COLO668 (cell line): Measurements from ENCODE around the gene SLC30A9.

ENCODE experiments used
- DNase-seq: peaks from one replicate; lab custom pipeline; 2025; ENCODE audit not compliant: unreplicated experiment; lab: John Stamatoyannopoulos, UW

Gene SLC30A9

GRCh38 chr4:41990365-41991111 is at the start of gene SLC30A9:
Gene SLC30A9, plus strand, starts transcription at chr4:41990530. Its CDS starts 122 bp downstream, at chr4:41990652.
- peak; percentile 92 for DNase-seq

DNA sequence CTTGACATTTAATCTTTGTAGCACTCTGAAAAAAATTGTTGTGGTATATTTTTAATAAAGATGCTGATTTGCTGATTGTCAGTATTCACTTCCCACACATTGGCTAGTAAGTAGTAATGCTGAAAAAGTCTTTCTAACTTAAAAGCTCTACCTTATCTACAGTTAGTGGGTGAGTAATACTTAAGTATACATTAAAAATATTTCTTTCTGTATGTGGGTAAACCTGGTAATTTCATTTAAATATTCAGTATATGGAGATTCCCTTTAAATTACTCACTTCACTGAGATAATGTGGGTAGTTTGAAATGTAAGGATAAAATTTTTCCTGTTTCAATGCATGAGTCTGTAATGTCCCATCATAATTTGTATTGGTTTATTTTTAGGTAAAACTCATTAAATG is 49.5 kb upstream of the SLC30A9 start:
- no peak for DNase-seq

DNA sequence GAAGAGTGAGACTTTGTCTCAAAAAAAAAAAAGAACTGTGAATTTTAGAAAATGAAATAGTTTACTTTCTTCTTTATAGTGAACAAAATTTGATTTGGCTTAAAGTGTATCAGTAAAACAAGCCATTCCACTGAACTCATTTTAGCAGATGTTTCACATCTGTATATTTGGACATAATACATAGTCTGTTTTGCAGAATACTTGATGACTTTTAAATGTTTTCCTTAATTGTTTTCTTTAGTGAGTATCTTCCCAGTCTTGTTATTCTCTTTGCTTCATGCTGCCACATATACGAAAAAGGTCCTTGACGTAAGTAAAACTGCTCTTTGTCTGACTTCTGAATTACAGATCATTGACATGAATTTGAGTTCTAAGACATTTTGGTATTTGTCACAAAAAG is 46.8 kb upstream of the SLC30A9 start:
- no peak for DNase-seq

DNA sequence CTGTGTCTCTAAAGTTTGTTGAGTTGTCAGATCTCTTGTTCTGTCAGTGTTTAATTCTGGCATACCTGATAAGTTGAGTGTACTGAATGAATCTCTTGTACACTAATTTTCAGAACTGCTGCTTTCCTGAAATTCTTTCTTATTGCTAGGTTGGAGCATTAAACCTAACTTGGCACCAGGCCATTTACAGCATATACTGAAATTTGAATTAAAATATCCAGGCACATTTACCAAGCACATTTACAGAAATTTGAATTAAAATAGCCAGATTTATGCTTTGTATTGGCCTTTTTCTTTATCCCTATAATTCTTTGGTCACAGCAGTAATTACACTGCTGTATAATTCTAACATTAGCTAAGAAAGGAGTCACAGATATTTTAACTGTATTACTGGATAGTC is 46.2 kb upstream of the SLC30A9 start:
- no peak for DNase-seq

GRCh38 chr4:41949531-41949930 is 40.8 kb upstream of the SLC30A9 start:
- DNase-seq: no peak

DNA sequence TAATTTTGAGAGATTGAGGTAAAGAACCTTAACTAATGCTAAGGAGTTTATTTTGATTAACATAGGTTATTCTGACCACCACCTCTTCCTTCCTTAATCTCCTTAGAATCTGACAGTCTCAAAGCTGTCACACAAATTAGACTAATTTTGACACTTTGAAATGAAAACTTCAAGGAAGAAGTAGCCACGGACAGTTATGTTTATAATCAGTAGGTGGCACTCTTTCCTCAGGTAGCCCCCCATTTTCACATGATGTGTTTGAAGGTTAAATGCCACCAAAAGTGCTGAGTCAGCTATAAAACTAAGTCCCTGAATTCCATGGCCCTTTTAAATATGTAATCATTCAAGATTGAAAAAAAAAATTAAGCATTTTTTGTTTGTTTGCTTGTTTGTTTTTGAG is 32.7 kb upstream of the SLC30A9 start:
- DNase-seq: no peak

DNA sequence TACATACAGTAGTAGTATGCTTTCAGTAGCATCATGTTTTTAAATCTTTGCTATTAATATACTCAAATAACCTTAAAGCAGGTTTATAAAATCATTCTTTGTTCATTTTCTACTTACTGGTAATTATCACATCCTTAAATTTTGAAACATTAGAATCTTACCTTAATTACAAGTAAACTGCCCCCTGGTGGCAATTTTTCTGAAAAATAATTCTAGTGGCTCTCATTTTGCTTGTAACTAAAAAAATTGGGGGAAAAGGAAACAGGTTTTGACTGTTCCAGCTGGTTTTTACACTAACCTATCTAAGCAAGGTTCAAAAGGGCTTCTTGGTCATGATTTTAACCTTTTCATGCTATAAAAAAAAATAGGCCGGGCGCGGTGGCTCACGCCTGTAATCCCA is 27.2 kb upstream of the SLC30A9 start:
- DNase-seq: no peak

DNA sequence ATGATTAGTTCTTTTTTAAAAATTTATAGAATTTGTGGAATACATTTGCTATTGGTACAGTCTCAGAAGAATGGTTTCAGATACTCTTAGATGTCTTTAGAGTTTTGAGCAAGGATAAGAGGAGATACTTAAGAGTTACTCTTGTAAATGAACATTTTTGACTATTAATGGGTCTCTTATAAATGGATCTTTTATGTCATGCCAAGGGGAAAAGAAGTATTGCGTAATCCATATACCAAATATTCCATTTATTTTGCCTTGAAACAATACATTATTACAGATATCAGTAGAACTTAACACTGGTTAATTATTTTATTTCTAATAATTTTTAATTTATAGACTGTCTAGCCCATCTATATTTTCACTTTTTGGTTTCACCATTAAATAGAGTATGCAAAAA is 25.9 kb upstream of the SLC30A9 start:
- no peak for DNase-seq

GRCh38 chr4:41967392-41967791 is 22.9 kb upstream of the SLC30A9 start:
- no peak for DNase-seq

GRCh38 chr4:41969671-41970070 is 20.7 kb upstream of the SLC30A9 start:
- DNase-seq: no peak

DNA sequence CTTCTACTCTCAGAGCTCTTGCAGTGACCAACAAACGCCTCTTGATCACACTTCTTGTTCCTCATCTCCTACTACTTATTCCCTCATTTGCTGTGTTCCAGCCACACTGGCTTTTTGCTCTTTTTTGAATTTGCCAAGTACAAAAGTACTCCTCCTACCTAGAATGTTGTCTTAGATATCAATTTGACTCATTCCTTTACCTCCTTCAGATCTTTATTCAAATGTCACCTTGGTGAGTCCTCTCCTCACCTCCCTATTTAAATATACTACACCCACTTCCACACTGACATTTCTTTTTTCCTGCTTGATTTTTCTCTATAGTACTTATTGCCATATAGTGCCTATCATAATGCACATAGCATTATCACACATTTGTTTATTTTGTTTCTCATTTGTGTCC is 15.0 kb upstream of the SLC30A9 start:
- no peak for DNase-seq

DNA sequence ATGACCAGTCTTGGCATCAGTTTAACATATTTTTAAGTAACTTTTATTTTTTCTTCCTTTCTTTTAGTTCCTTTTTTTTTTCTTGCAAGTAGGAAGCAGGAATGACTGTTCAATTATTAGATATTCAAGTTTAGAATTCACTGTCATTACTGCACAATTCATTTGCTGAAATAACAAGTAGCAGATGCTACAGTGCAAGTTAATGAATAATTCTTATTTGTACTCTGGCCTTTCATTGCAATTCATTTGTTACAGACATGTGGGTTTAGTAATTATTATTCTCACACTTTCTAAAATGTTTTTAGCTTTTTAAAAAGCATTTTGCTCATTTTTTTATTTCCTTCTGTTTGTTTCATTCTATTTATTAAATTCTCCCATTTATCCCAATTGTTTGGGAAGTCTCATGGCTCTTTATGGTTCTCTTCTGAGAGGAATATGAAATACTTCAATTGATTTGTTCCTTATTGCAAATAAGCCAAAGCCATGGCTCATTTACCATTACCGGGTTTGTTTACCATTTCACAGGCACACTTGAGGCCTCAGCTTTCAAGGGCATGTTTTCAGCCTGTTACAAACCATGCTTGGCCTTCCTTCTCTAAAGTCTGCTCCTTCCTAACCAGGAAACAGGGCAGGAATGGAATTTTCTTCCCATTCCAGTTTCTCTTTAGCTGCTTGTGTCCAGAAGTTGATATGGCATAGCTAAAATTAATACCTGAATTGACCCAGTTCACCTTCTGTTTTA is 13.4 kb upstream of the SLC30A9 start:
- DNase-seq: peak; percentile 32

GRCh38 chr4:41977709-41978108 is 12.6 kb upstream of the SLC30A9 start:
- no peak for DNase-seq

DNA sequence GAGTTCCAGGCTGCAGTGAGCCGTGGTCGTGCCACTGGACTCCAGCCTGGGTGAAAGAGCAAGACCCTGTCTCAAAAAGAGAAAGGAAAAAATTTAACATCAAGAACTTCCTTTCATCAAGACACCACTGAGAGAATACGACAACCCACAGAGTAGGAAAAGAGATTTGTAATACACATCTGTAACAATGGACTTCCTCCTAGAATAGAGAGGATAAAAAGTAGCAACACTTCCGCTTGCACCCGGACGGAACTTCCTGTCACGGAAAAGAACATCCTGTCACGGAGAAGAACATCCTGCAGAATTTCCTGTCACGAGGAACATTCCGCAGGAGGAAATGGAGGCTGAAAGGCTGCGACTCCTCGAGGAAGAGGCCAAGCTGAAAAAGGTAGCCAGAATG is 8.9 kb upstream of the SLC30A9 start, which contains the start of gene DCAF4L1:
Gene DCAF4L1, plus strand, starts transcription at position 301 of the 400 bp plus-strand sequence. Its CDS starts 37 bp downstream, at position 338.
- DNase-seq: no peak

GRCh38 chr4:41982716-41983115 is 7.6 kb upstream of the SLC30A9 start:
- no peak for DNase-seq

- no peak for DNase-seq
Observed at GRCh38 chr4:41985151-41985550, 5.2 kb upstream of the SLC30A9 start.

GRCh38 chr4:41989994-41990364 is 351 bp upstream of the SLC30A9 start:
- no peak for DNase-seq

GRCh38 chr4:41991916-41992767 is 1.8 kb downstream of the SLC30A9 start:
- DNase-seq: no peak

GRCh38 chr4:41992967-41993857 is 2.9 kb downstream of the SLC30A9 start:
- DNase-seq: no peak

- no peak for DNase-seq
Observed at GRCh38 chr4:41994461-41994985, 4.2 kb downstream of the SLC30A9 start.
